RPMI8226 (cell line): ENCODE data around the gene GMFB.
"Not testable (repeated sequence)": the region's sequence is repeated elsewhere in the genome, so short reads cannot be mapped to it uniquely, and the experiment has no call there.

ENCODE experiments used
- DNase-seq: peaks from one replicate; pipeline ENCODE4 v3.0.0-alpha.2; 2015

Gene GMFB

GRCh38 chr14:54490445-54491175 lies 1.8 kb upstream of the GMFB start:
- DNase-seq = no peak

GRCh38 chr14:54489731-54490444 lies 1.1 kb upstream of the GMFB start:
- DNase-seq = no peak

- DNase-seq = no peak
Measured at GRCh38 chr14:54489318-54489683, 521 bp upstream of the GMFB start.

GRCh38 chr14:54488318-54488645 lies 498 bp downstream of the GMFB start:
- no peak for DNase-seq

GRCh38 chr14:54487771-54488170 lies 1.0 kb downstream of the GMFB start:
- no peak for DNase-seq

- no peak for DNase-seq
Measured at GRCh38 chr14:54486685-54487084, 2.1 kb downstream of the GMFB start.

GRCh38 chr14:54483846-54484245 lies 4.9 kb downstream of the GMFB start:
- peak; percentile 28 for DNase-seq

GRCh38 chr14:54483073-54483745 lies 5.6 kb downstream of the GMFB start:
- DNase-seq = peak; percentile 36

GRCh38 chr14:54481695-54482094 lies 7.1 kb downstream of the GMFB start:
- no peak for DNase-seq

GRCh38 chr14:54480830-54481562 lies 7.8 kb downstream of the GMFB start:
- DNase-seq = no peak

GRCh38 chr14:54478636-54479215 lies 10.1 kb downstream of the GMFB start:
- no peak for DNase-seq

- DNase-seq = no peak
Measured at GRCh38 chr14:54475911-54476310, 12.9 kb downstream of the GMFB start.

GRCh38 chr14:54475187-54475899 lies 13.4 kb downstream of the GMFB start:
- no peak for DNase-seq

- DNase-seq = no peak
Measured at GRCh38 chr14:54474232-54474793, 14.5 kb downstream of the GMFB start.

GRCh38 chr14:54472315-54472714 lies 16.5 kb downstream of the GMFB start:
- no peak for DNase-seq

- DNase-seq = no peak
Measured at GRCh38 chr14:54471641-54472040, 17.1 kb downstream of the GMFB start.

GRCh38 chr14:54470701-54471100 lies 18.1 kb downstream of the GMFB start:
- DNase-seq = no peak

GRCh38 chr14:54467280-54467679 lies 21.5 kb downstream of the GMFB start:
- no peak for DNase-seq

GRCh38 chr14:54465654-54466053 lies 23.1 kb downstream of the GMFB start:
- DNase-seq = no peak

GRCh38 chr14:54462048-54462447 lies 26.7 kb downstream of the GMFB start:
- no peak for DNase-seq

GRCh38 chr14:54459106-54459505 lies 29.7 kb downstream of the GMFB start:
- DNase-seq = no peak

GRCh38 chr14:54458536-54458935 lies 30.2 kb downstream of the GMFB start:
- DNase-seq = not testable (repeated sequence)
